Smooth muscle cell of the brain vasculature (primary cell): Measurements from ENCODE around the gene WWOX.

Experiments used
- DNase-seq: peaks from one replicate; pipeline ENCODE4 v3.0.0-alpha.2; 2012; ENCODE audit warnings: low read depth, low spot score

Gene WWOX

GRCh38 chr16:79055251-79055970, 956.0 kb downstream of the WWOX start:
- DNase-seq: no peak

DNA sequence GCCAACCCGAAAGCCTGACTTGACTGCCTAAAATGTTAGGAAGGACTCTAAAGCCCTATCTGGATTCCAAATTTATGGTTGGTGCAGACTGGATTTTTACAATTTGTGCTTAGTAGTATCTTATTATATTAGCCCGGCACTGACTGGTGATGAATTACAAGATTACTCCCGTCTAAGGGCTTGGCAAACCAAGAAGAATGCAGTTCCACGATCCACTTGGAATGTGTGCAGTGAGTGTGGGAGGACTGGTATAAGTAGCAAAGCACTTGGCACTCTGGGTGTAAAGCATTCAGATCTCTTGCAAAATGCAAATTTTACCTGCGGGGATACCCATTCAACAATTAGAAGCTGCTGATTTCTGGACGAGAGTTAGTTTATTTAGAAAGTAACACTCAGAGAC, 961.7 kb downstream of the WWOX start:
- no peak for DNase-seq

DNA sequence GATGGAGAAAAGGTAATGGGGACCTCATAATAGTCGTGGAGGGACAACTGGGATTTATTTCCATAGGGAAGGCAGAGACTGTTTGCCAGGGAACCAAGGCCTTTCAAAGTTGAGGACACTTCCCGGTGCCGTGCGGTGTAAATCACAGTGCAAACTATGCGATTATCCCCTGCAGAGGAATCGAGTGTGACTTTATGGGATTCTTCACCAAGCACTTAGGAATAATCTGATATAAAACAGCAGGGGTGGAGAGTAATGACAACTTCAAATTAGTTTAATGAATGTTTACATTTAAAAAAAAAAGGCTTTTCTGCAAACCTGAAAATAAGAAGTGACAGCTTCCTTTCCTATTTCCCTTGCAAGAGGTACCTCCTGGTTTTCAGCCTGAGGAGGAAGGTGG, 962.9 kb downstream of the WWOX start:
- DNase-seq: no peak

GRCh38 chr16:79062821-79063220, 963.4 kb downstream of the WWOX start:
- no peak for DNase-seq

DNA sequence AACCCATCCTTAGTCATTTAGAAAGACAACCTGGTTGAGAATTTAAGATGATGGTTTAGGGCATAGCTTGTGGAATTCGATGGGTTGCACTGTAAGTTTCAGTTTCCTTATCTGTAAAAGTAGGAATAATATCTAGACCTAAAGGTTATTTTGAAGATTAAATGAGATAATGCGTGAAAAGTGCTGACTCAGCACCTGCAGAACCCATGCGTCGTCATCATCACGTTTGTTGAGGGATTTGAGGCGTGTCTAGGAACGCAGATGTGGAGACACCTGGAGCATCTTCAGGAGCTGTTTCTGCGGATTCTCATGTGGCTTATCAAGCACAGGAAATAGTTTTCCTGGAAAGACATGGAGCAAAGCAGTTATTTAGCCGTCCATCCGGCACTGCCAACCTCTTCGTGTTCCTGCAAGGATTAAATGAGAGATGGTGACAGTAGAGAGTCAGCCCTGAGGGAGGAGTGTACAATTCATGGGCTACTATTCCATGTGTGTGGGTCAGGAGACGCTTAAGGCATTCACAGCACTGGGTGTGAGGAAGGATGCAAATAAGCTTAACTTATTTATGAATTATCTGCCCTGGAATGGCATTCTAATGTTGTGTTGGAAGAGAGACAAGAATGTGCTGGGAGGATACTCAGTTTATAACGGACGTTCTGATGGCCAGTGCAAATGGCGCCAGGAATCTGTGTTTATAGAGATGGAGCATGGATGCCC, 965.0 kb downstream of the WWOX start:
- DNase-seq: no peak

- DNase-seq: no peak
Observed at GRCh38 chr16:79066561-79066960, 967.1 kb downstream of the WWOX start.

DNA sequence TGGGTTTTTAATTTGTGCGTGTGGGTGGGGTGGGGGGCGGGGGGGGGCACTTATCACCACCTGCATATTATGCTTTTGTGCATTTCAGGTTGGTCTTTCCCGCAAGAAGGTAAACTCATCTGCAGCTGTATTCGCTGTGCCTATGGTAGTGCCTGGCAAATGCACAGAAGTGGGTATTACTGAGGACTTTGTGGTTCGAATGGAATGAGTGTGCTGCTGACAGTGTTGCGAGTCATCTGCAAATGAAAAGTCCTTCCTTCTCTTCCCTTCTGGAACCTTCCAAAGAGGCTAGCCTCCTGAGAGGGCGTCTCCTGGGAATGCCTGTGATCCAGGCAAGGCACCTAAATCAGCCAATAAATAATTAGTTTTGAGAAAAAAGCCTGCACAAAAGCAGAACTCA, 968.1 kb downstream of the WWOX start:
- DNase-seq: no peak

DNA sequence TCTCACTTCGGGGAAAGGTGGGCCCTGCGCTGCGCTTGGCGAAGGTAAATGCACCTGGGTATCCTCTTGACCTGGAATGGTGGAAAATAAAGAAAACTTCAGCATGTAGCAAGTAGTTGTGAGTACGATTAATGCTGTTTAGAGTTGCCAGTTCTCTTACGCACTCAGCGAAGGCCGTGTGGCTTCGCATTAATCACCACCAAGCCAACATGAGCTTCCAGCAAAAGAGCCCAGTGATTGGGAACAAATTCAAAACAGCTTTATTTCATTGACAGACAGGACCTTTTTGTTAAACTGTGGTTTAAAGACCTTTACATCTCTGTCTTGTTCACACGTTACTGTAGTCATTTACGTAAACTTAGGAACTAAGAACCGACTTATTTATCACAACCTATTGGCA, 969.7 kb downstream of the WWOX start:
- DNase-seq: no peak

- DNase-seq: no peak
Observed at GRCh38 chr16:79069633-79070032, 970.2 kb downstream of the WWOX start.

DNA sequence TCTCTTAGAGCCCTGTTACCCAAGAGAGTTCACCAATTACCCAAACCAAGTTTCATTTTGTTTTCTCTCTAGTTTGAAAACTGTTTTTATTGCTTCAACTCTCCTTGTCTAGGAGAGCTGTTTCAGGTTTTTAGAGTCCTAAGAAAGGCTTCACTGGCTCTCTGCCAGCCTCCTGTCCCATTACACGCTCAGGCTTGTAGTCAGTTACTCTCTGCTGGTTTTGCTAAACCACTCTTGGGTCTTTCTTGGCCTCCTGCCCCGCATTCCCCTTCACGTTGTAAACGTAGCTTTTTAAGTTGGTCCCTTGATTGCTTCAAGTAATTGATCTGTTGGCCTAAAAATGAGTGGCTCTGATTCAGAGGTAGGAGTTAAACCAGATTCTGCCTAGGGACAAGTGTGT, 972.0 kb downstream of the WWOX start:
- DNase-seq: no peak

- no peak for DNase-seq
Observed at GRCh38 chr16:79072517-79072916, 973.1 kb downstream of the WWOX start.

DNA sequence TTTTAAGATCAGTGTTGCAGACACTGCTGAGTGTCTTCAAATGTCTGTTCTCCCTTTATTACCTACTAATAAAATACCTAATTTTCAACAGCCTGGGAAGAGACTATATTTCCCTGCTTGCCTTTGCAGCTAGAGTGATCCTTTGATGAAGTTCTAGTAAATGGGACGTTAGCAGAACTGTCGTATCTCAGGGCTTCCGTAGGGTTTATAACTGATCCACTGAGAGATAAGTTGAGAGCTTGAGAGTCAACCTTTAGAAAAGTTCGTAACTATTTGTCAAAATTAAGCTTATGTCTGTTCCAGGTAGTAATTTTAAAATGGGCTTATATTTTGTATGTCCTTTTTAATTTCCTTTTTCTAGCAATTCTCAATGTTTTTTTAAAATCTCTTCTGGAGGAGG, 974.1 kb downstream of the WWOX start:
- DNase-seq: no peak

DNA sequence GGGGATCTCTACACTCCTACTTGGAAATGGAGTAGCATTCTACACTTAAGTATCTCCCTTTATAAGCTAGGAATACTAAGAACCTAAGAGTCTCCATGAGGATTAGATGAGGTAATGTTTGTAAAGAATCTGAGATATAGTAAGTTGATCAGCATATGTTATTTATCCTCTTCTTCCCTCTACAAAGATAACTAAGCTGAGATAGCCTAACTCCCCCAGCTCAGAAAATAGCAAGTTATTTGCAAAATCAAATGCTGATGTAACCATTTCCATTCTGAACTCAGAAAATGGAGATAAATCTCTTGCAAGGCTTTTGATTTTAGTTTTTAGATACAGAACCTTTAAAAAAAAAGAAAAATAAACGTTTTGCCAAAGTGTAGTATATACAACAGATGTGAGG, 975.1 kb downstream of the WWOX start:
- no peak for DNase-seq

GRCh38 chr16:79074951-79075350, 975.5 kb downstream of the WWOX start:
- no peak for DNase-seq

DNA sequence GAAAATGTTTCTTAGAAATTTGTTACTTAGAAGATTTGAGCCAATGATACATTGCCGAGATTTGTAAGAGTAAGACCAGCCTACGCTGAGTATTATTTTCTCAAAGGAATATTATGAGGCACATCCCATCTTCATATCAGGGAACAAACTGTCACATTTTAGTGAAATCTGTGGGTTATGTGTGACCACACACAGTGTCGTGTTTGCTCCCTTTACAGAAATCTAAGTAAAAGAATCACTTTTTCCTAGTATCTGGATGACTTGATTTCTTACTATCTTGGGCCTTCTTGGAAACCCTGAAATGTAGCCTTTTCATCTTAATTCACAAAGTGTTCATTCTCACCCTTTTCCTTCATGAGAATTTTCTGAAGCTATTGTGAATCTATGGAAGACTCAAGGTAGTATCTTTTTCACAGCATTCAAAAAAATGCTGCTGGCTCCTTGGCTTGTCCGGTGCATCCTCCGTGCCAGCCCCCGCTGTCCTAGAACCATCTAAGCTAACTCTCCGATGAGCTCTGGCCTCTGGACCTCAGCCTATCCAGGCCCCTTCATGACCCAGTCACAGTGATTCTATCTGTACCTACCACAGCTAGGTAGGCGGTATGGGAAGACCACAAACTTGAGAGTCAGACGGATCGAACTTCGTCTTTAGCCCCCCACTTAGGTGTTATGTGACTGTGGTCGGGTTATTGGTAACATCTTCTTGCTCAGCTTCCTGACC, 976.8 kb downstream of the WWOX start:
- DNase-seq: no peak

- no peak for DNase-seq
Observed at GRCh38 chr16:79077346-79077745, 977.9 kb downstream of the WWOX start.

DNA sequence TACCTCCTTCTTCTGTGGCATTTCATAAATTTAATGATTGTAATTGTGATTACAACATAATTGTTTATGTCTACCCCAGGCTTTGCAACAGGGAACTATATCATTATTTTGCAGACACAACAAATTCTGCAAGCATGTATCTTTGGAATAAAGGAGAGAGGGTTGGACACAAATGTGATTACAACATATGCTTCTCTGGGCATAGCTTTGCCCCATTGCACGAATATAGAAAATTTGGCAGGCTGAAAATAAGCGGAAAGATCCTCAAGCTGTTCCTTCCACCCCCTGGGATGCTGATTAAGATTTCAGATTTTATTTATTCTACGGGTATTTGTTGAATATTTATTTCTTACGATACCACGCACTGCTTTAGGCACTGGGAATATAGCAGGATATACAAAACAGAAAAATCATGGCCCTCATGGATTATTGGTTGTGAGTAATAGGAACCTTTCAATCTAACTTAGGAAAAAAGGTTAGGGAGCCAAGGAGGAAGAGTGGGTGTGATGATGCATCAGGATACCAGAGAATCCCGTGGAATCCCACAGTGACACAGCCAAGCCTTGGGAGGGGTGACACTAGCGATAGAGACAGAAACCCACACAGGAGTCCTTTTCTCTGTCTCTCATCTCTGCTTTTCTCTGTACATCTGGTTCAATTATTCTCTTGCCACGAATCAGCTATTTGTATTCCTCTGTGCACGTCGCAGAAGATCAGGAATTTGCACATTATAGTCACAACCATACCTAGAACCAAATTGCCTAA, 980.4 kb downstream of the WWOX start:
- DNase-seq: no peak

DNA sequence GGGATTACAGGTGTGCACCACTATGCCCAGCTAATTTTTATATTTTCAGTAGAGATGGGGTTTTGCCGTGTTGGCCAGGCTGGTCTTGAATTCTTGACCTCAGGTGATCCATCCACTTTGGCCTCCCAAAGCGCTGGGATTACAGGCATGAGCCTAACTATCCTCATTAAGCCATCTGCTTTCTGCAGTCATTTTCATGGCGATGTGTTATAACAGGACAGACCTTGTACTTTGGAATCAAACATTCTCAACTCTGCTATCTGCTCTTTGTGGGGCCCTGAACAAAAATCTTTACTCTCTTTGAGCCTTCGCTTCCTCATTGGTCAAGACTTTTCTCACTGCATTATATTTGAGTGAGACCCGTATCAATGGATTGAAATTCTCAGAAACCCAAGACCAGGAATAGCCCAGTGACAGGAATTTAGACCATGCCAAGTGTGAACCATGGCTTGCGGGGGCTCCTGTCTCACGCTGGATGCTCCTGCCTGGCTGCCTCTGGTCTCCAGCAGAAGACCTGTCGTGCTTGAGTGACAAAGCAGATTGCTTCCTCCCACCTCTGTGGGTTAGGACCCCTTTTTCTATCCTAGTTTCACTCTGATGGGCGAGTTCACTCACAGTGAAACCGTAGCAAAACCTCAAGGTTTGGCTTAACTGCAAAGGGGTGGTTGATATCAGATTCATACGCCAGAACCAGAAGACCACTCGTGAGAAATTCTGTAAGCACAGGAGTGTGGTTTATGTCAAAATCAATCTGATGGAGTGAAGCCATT, 982.0 kb downstream of the WWOX start:
- DNase-seq: no peak

DNA sequence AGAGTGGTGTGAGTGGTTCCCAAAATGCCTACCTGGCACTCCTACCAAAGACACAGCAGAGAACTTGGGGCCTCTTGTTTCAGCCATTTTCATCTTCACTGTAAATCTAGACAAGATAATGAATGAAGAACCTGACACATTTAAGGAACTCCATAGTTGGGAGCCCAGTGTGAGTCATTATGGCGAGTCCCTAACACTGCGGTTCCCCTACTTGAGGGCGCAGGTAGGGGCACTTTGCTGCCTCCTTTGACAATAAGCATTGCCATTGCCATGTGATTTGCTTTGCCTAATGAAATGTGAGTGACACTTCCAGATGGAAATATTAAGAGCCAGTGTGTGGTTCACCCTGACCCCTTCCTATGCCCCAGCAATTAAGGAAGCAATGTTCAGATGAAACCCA, 983.5 kb downstream of the WWOX start:
- no peak for DNase-seq

DNA sequence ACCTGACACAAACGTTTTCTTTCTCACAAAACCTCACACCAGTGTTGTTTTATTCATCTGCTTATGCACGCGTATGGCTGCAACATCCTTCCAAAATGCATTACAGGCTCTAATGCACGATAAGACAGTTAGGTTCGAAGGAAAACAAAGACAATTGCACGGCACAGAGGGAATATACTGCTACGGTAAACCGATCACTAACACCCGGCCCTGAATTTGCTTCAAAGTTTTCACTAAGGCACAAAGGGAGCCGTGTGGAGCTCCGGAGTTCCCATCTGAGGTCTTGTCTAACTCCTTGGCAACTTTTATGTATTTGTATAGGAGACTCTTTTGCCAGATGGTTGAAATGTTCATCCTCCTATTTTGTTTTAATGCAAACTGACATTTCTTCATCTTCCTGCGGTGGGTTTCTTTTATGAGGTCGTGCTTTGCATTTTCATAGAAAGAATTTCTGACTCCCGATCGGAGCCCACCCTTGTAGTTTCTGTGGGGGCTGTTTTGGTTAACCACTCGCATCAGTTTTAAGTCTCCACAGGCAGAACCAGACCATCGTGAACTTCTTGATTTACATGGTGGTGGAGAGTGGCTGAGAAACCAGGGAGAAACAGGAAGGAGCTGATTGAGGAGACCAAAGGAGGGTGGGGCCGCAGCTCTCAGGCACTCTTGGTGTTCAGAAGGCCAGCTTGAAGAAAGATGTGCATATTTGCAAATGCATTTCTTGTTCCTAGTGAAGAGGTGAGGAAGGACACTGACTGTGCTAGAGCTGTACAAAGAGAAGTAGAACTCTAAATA, 984.2 kb downstream of the WWOX start:
- DNase-seq: no peak

GRCh38 chr16:79088971-79089370, 989.5 kb downstream of the WWOX start:
- no peak for DNase-seq
